SK-N-SH (cell line): Measurements from ENCODE around the gene ENTHD1.

Source experiments
- CTCF ChIP-seq: fragments of 200-600 bp; sonication (generic); IDR thresholded peaks from 2 replicates; pipeline ENCODE4 v1.6.1; 2017; ENCODE audit warnings: antibody characterized with exemption, mild to moderate bottlenecking, moderate library complexity
- EP300 ChIP-seq, 2 experiments: IDR thresholded peaks; 2 replicates each; pipeline versions ENCODE4 v1.4.0 to v1.6.1; 2012; ENCODE audit warnings: borderline replicate concordance in 1 of 2, low read depth in 1 of 2, low read length in 1 of 2
- EZH2phosphoT487 ChIP-seq: fragments of 200-600 bp; sonication (generic); IDR thresholded peaks from 2 replicates; pipeline ENCODE4 v1.6.1; 2017; ENCODE audit warnings: low read depth, mixed run types, mild to moderate bottlenecking, antibody characterized with exemption, moderate library complexity, borderline replicate concordance
- FOXM1 ChIP-seq: IDR thresholded peaks from 2 replicates; pipeline ENCODE4 v1.4.0; 2012; ENCODE audit warnings: low read depth, mild to moderate bottlenecking
- JUND ChIP-seq: IDR thresholded peaks from 2 replicates; pipeline ENCODE4 v1.4.0; 2012
- POLR2AphosphoS5 ChIP-seq: IDR thresholded peaks from 2 replicates; pipeline ENCODE4 v1.6.1; 2012; ENCODE audit warnings: low read depth, low read length
- TAF1 ChIP-seq: IDR thresholded peaks from 2 replicates; pipeline ENCODE4 v1.6.1; 2012; ENCODE audit warnings: low read depth, mild to moderate bottlenecking, low read length, moderate library complexity, borderline replicate concordance
- YY1 ChIP-seq: IDR thresholded peaks from 2 replicates; pipeline ENCODE4 v1.4.0; 2012; ENCODE audit warnings: low read depth, mild to moderate bottlenecking
- ZBTB33 ChIP-seq: IDR thresholded peaks from 2 replicates; pipeline ENCODE4 v1.4.0; 2012; ENCODE audit warnings: low read depth, borderline replicate concordance

- TF ChIP-seq EP300 (IDR thresholded peaks at IDR 0.05; ENCODE audit: borderline replicate concordance in 1 of 2, low read depth in 1 of 2, low read length in 1 of 2) (no peak), EZH2phosphoT487 (no peak), JUND (no peak), ZBTB33 (no peak), CTCF (no peak), YY1 (no peak), FOXM1 (no peak), POLR2AphosphoS5 (no peak), TAF1 (no peak)
Measured at GRCh38 chr22:39777716-39778454, 115.7 kb downstream of the ENTHD1 start.
